Keratinocyte (primary cell): ENCODE data around the gene MAU2. TPM values are rescaled to one million over a fixed set of nuclear protein-coding genes. Genes with fewer than 3 reads are reported as not detected.
A peak's percentile ranks its signal among the peaks of the same experiment; 100 is the strongest.

ENCODE experiments used
- DNase-seq: peaks from one replicate; pipeline ENCODE4 v3.0.0-alpha.2; 2011; ENCODE audit warnings: low read depth, missing footprints, low spot score
- FAIRE-seq: peaks from 2 replicates; lab custom pipeline; 2011; peaks lifted over from hg19 to GRCh38; lab: Jason Lieb, UNC
- H2AFZ ChIP-seq: 2 replicates; pipeline ENCODE4 v1.6.0; 2012; ENCODE audit warnings: low read length, control low read depth, inconsistent platforms; ENCODE audit not compliant: control insufficient read depth
- H3K27ac ChIP-seq: 2 replicates; pipeline ENCODE4 v1.5.1; 2011; ENCODE audit warnings: low read length; ENCODE audit not compliant: control insufficient read depth, insufficient read depth
- H3K27me3 ChIP-seq: 3 replicates; pipeline ENCODE4 v1.6.0; 2011; ENCODE audit warnings: low read length; ENCODE audit not compliant: control insufficient read depth, insufficient read depth; ENCODE audit errors: extremely low read depth
- H3K36me3 ChIP-seq, 2 experiments: 2 replicates in 1 of 2; 3 replicates in 1 of 2; pipeline ENCODE4 v1.5.1; 2011; ENCODE audit warnings: low read length in 2 of 2, mild to moderate bottlenecking in 1 of 2; ENCODE audit not compliant: control insufficient read depth in 2 of 2, insufficient read depth in 2 of 2; ENCODE audit errors: extremely low read depth in 1 of 2
- H3K4me1 ChIP-seq: 3 replicates; pipeline ENCODE4 v1.5.1; 2011; ENCODE audit warnings: low read length; ENCODE audit not compliant: control insufficient read depth, insufficient read depth; ENCODE audit errors: extremely low read depth
- H3K4me2 ChIP-seq: 3 replicates; pipeline ENCODE4 v1.6.0; 2011; ENCODE audit warnings: low read depth, low read length; ENCODE audit not compliant: control insufficient read depth, insufficient read depth; ENCODE audit errors: extremely low read depth
- H3K4me3 ChIP-seq, 3 experiments: fragments of 200-600 bp in 1 of 3; sonication (generic) in 1 of 3; 2 replicates in 2 of 3; 3 replicates in 1 of 3; pipeline ENCODE4 v1.5.1; 2011 to 2016; ENCODE audit warnings: low read length in 3 of 3, mild to moderate bottlenecking in 3 of 3, control low read depth in 2 of 3, inconsistent platforms in 1 of 3, low read depth in 1 of 3, mixed read lengths in 1 of 3, mixed run types in 1 of 3, moderate library complexity in 1 of 3; ENCODE audit not compliant: control insufficient read depth in 2 of 3, insufficient read depth in 2 of 3; ENCODE audit errors: extremely low read depth in 1 of 3
- H3K79me2 ChIP-seq: 2 replicates; pipeline ENCODE4 v1.6.0; 2012; ENCODE audit warnings: low read length; ENCODE audit not compliant: control insufficient read depth, insufficient read depth
- H3K9ac ChIP-seq: 3 replicates; pipeline ENCODE4 v1.6.0; 2011; ENCODE audit warnings: low read length; ENCODE audit not compliant: control insufficient read depth, insufficient read depth; ENCODE audit errors: extremely low read depth
- H3K9me1 ChIP-seq: 3 replicates; pipeline ENCODE4 v1.6.0; 2011; ENCODE audit warnings: low read length; ENCODE audit not compliant: control insufficient read depth, insufficient read depth; ENCODE audit errors: extremely low read depth
- H3K9me3 ChIP-seq: 2 replicates; pipeline ENCODE4 v1.5.1; 2012; ENCODE audit warnings: low read depth, low read length; ENCODE audit not compliant: control insufficient read depth
- H4K20me1 ChIP-seq: 3 replicates; pipeline ENCODE4 v1.6.0; 2011; ENCODE audit warnings: low read length; ENCODE audit not compliant: control insufficient read depth, insufficient read depth; ENCODE audit errors: extremely low read depth
- CTCF ChIP-seq, 3 experiments: IDR thresholded peaks in 1 of 3; conservative IDR thresholded peaks in 1 of 3; optimal IDR thresholded peaks in 1 of 3; 2 replicates in 2 of 3; 3 replicates in 1 of 3; pipeline versions ENCODE3 to v1.5.1; 2011; ENCODE audit warnings: low read length in 3 of 3, mild to moderate bottlenecking in 3 of 3, moderate library complexity in 2 of 3, control low read depth in 1 of 3, inconsistent platforms in 1 of 3; ENCODE audit not compliant: insufficient read depth in 2 of 3; ENCODE audit errors: extremely low read depth in 1 of 3
- EZH2 ChIP-seq: IDR thresholded peaks from one replicate; pipeline ENCODE4 v1.6.1; 2012; ENCODE audit warnings: inconsistent platforms, mild to moderate bottlenecking, low read length, moderate library complexity
- dilution Hi-C: fragments of 300-500 bp; cut with MboI; formaldehyde crosslinking; loops from one replicate; pipeline ENCODE4 v1.7.0; 2020; ENCODE audit warnings: low sequenced_read_pairs; ENCODE audit not compliant: extremely low pct_ligation_motif_present
- polyA plus RNA-seq, 5 experiments: library from polyadenylated mRNA; depleted of rRNA in 3 of 5; stranded (reverse) in 3 of 5; stranded (forward) in 1 of 5; unstranded in 1 of 5; fragments of >200 nt; gene quantifications; 1 replicate in 1 of 5; 2 replicates in 3 of 5; 3 replicates in 1 of 5; pipeline versions ENCODE4 v1.2.1 to v1.2.3, GENCODE V29; 2011 to 2012; ENCODE audit warnings: missing spikeins in 2 of 5, low read depth in 1 of 5, low replicate concordance in 1 of 5

Gene MAU2
- polyA plus RNA-seq, 1 donor (not counting 4 experiments of a cell fraction or from before 2014, with no cell fraction given): 10.3 TPM

DNA sequence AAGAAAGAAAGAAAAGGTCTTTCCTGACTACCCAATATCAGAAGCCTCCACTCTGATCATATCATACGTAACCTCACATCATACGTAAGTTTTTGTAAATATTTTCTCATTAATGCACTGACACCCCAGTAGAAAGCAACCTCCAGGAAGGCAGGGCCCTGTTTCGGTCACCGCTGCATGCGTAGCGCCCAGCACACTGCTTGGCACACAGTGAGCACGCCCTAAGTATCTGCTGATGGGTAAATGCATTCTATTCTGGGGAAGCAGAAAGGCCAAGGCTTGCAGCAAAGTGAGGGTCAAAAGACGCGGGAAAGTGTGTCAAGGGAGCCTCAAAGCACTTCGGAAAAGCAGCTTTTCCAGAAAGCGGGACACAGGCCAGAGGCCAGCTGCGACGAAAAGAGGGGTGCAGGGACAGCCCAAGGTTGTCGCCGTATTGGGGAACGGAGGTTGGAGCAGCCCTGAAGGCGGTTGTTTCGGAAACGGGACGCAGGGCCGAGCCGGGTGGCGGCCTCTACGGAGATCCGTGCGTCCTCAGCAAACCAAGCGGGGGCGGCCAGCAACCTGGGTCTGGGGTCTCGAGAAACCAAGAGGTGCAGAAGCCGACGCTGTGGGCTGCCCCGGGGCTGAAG is 783 bp upstream of the MAU2 start:
- dilution Hi-C loops: no loop called here
- Histone ChIP-seq H3K36me3 (peaks cover 11 to 14% of the 10 kb centered on the region in 2 experiments), H3K9ac (peak overlapping the region; percentile 98), H3K4me1 (peaks cover 8% of the 10 kb centered on the region), H3K79me2 (peaks cover 57% of the 10 kb centered on the region), H3K4me2 (peak overlapping the region; percentile 91), H4K20me1 (no peaks in the 10 kb centered on the region), H2AFZ (peak overlapping the region; percentile 98), H3K27me3 (no peaks in the 10 kb centered on the region), H3K4me3 (peak overlapping the region; percentile 85 to 98 (median 94)), H3K27ac (peak overlapping the region; percentile 96), H3K9me3 (no peaks in the 10 kb centered on the region), H3K9me1 (no peaks in the 10 kb centered on the region)
- FAIRE-seq: no peak
- no peak for DNase-seq
- TF ChIP-seq EZH2: no peak
- no peak for TF ChIP-seq CTCF (optimal IDR thresholded peaks at IDR 0.05 in 1 of 3, IDR thresholded peaks at IDR 0.05 in 1 of 3, conservative IDR thresholded peaks at IDR 0.05 in 1 of 3; ENCODE audit: extremely low read depth in 1 of 3, insufficient read depth in 2 of 3, low read length in 3 of 3)

DNA sequence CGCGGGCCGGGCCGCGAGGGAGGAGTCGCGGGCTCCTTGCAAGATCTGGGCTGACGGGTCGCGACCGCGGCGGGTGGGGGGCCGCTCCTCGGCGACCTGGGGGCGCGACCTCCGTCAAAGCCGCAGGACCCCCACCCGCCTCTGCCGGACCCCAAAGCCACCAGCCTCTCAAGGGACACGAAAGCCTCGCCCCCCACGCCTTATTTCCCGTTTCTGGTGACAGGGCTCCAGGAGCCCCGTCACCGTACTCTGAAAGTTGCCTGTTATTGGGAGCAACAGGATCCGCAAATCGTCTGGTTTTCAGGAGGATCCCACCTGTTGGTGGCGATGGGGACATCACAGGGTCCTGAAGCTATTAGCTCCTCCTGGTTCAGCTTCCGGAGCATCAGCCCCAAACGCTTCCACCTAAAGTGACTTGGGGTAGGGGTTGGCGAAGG is 530 bp downstream of the MAU2 start:
- peak overlapping the region; percentile 80 for H3K4me2 ChIP-seq
- peaks cover 62% of the 10 kb centered on the region for H3K79me2 ChIP-seq
- peaks cover 8% of the 10 kb centered on the region for H3K4me1 ChIP-seq
- peak overlapping the region; percentile 85 to 98 (median 94) for H3K4me3 ChIP-seq
- H3K9me1 ChIP-seq: no peaks in the 10 kb centered on the region
- FAIRE-seq (no peak), DNase-seq (no peak)
- dilution Hi-C loops: no loop called here
- TF ChIP-seq EZH2: no peak
- no peak for TF ChIP-seq CTCF (optimal IDR thresholded peaks at IDR 0.05 in 1 of 3, IDR thresholded peaks at IDR 0.05 in 1 of 3, conservative IDR thresholded peaks at IDR 0.05 in 1 of 3; ENCODE audit: extremely low read depth in 1 of 3, insufficient read depth in 2 of 3, low read length in 3 of 3)
- H4K20me1 ChIP-seq: no peaks in the 10 kb centered on the region
- no peaks in the 10 kb centered on the region for H3K27me3 ChIP-seq
- H3K9ac ChIP-seq: peak overlapping the region; percentile 98
- H3K27ac ChIP-seq: peak overlapping the region; percentile 96
- H3K36me3 ChIP-seq: peaks cover 8 to 10% of the 10 kb centered on the region in 2 experiments
- peak overlapping the region; percentile 96 for H2AFZ ChIP-seq
- no peaks in the 10 kb centered on the region for H3K9me3 ChIP-seq
